ENCODE data around the gene LDLRAD3.

DNA sequence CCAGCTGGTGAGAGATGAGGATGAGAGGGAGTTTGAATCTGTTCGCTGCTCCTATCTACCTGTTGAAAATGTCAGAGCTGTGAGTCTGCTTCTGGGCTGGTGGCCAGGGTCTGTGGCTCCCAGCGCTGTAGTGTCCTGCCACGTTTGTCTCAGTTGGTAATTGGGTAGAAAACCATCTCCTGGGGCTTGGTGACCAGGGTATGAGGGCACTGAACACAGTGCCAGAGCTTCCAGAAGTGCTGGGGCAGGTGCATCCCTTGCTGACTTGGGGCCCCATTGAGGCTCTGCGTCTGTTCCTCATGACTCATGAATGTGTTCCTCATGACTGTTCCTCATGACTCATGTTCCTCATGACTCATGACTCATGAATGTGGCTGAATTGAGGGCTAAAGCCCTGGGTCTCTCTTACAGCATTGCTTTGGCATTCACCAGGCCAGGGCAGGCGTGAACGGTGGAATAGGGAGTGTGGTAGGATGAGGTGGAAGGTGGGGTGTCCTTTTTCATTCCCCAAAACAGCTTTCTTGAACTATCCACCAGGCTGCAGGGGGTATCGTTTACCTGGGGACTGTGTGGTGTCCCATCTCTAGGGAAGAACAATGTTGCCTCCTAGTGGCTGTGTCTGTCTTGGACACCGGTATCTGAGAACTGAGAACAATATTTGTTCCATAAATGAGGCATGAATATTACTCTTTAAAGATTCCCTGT lies 205.8 kb downstream of the LDLRAD3 start:
- no peak for TF ChIP-seq EZH2 (IDR thresholded peaks at IDR 0.05)
- TF ChIP-seq, protein P1, sequence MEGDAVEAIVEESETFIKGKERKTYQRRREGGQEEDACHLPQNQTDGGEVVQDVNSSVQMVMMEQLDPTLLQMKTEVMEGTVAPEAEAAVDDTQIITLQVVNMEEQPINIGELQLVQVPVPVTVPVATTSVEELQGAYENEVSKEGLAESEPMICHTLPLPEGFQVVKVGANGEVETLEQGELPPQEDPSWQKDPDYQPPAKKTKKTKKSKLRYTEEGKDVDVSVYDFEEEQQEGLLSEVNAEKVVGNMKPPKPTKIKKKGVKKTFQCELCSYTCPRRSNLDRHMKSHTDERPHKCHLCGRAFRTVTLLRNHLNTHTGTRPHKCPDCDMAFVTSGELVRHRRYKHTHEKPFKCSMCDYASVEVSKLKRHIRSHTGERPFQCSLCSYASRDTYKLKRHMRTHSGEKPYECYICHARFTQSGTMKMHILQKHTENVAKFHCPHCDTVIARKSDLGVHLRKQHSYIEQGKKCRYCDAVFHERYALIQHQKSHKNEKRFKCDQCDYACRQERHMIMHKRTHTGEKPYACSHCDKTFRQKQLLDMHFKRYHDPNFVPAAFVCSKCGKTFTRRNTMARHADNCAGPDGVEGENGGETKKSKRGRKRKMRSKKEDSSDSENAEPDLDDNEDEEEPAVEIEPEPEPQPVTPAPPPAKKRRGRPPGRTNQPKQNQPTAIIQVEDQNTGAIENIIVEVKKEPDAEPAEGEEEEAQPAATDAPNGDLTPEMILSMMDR (IDR thresholded peaks at IDR 0.05), result peak; percentile 53
